K562 (cell line): ENCODE measurements around the gene B3GALT4. TPM values are rescaled to one million over a fixed set of nuclear protein-coding genes. Genes with fewer than 3 reads are reported as not detected.

Experiments used
- CEBPB ChIP-seq: fragments of 450-650 bp; IDR thresholded peaks from 2 replicates; pipeline ENCODE4 v1.6.1; 2016; ENCODE audit warnings: missing genetic modification characterization, missing compliant biosample characterization
- CEBPZ ChIP-seq: fragments of 150-350 bp; IDR thresholded peaks from 2 replicates; pipeline ENCODE4 v1.6.1; 2014; ENCODE audit warnings: low read depth, mild to moderate bottlenecking, low read length, borderline replicate concordance
- GABPB2 ChIP-seq: fragments of 250-450 bp; sonication (Bioruptor Pico); conservative IDR thresholded peaks from 2 replicates; pipeline ENCODE4 v1.5.1; 2021; ENCODE audit warnings: mild to moderate bottlenecking
- HNRNPK ChIP-seq: fragments of 200-400 bp; formaldehyde crosslinking; IDR thresholded peaks from one replicate; pipeline ENCODE4 v1.6.1; 2018; ENCODE audit warnings: mild to moderate bottlenecking, low read depth, low read length; ENCODE audit not compliant: poor library complexity, severe bottlenecking
- KDM1A ChIP-seq, 2 experiments: fragments of 450-650 bp; IDR thresholded peaks; 2 replicates each; pipeline ENCODE4 v1.6.1; 2016; ENCODE audit warnings: mild to moderate bottlenecking in 2 of 2
- KDM5B ChIP-seq: fragments of 200-600 bp; sonication (generic); IDR thresholded peaks from 2 replicates; pipeline ENCODE4 v1.6.1; 2012; ENCODE audit warnings: low read depth, mild to moderate bottlenecking, moderate library complexity, low read length, control low read depth, inconsistent platforms; ENCODE audit not compliant: insufficient replicate concordance
- KHSRP ChIP-seq: fragments of 450-650 bp; IDR thresholded peaks from 2 replicates; pipeline ENCODE4 v1.6.1; 2017
- KLF16 ChIP-seq: IDR thresholded peaks from 2 replicates; pipeline ENCODE4 v1.6.1; 2016; ENCODE audit warnings: antibody characterized with exemption
- NFYB ChIP-seq: IDR thresholded peaks from 2 replicates; pipeline ENCODE4 v1.6.1; 2011; ENCODE audit warnings: mild to moderate bottlenecking, moderate library complexity; ENCODE audit not compliant: insufficient read length; ENCODE audit errors: extremely low read depth
- PHB ChIP-seq: fragments of 250-450 bp; sonication (Bioruptor Pico); IDR thresholded peaks from 2 replicates; pipeline ENCODE4 v1.5.0; 2021
- PRDM10 ChIP-seq: fragments of 450-650 bp; IDR thresholded peaks from 2 replicates; pipeline ENCODE4 v1.6.1; 2018; ENCODE audit not compliant: partially characterized antibody
- TAF1 ChIP-seq: IDR thresholded peaks from 2 replicates; pipeline ENCODE4 v1.6.1; 2011; ENCODE audit warnings: mild to moderate bottlenecking, low read length, moderate library complexity; ENCODE audit not compliant: insufficient read depth, control insufficient read depth, severe bottlenecking; ENCODE audit errors: extremely low read depth
- TOE1 ChIP-seq, 2 experiments: fragments of 450-650 bp in 1 of 2; sonication (generic) in 1 of 2; formaldehyde crosslinking in 1 of 2; IDR thresholded peaks; 2 replicates each; pipeline versions ENCODE4 v1.7.1 to v1.8.0; 2016 to 2022; ENCODE audit warnings: borderline replicate concordance in 2 of 2, mild to moderate bottlenecking in 2 of 2, antibody characterized with exemption in 1 of 2, inconsistent platforms in 1 of 2, low read depth in 1 of 2, missing genetic modification reagents in 1 of 2, moderate library complexity in 1 of 2
- ZBTB17 ChIP-seq: fragments of 450-650 bp; formaldehyde crosslinking; IDR thresholded peaks from 2 replicates; pipeline ENCODE4 v1.4.0; 2020; ENCODE audit warnings: mild to moderate bottlenecking
- ZBTB2 ChIP-seq: fragments of 450-650 bp; IDR thresholded peaks from 2 replicates; pipeline ENCODE4 v1.6.1; 2016; ENCODE audit warnings: antibody characterized with exemption
- ZNF77 ChIP-seq: fragments of 250-450 bp; sonication (Bioruptor Pico); IDR thresholded peaks from 2 replicates; pipeline ENCODE4 v1.5.0; 2020
- polyA plus RNA-seq, 8 experiments: library from polyadenylated mRNA; depleted of rRNA in 4 of 8; stranded (reverse) in 5 of 8; unstranded in 3 of 8; fragments of >200 nt; fragmentation: Nextera tagmentation in 2 of 8; fragmentation: Illumina TruSeq in 1 of 8; extraction: Ambion mirVana in 2 of 8; extraction: Trizol in 1 of 8; gene quantifications; 2 replicates each; pipeline versions ENCODE4 v1.2.1 to v1.2.3, GENCODE V29; 2011 to 2014; ENCODE audit warnings: inconsistent platforms in 1 of 8, missing spikeins in 1 of 8
- total RNA-seq, 7 experiments: library from RNA; depleted of rRNA in 6 of 7; stranded (reverse); fragments of >200 nt in 6 of 7; fragmentation: Illumina TruSeq in 2 of 7; extraction: Trizol in 2 of 7; gene quantifications; 2 replicates each; pipeline versions ENCODE4 v1.2.1 to v1.2.3, GENCODE V29; 2011 to 2021; ENCODE audit warnings: low replicate concordance in 1 of 7

The B3GALT4 gene
- total and polyA plus RNA-seq, 9 of the 15 experiments (the other 6 are each of a cell fraction or from before 2014, with no cell fraction given), result 0.11 to 1.3 (median 0.53) TPM; not detected in 1

GRCh38 chr6:33313709-33314514 lies 37.0 kb downstream of the B3GALT4 start, which contains the start of gene TAPBP (continued):
- TF ChIP-seq HNRNPK (no peak), CEBPB (tag) (no peak), KHSRP (no peak), ZBTB2 (no peak; the same call in 1 of the 2 replicates), TAF1 (peak; percentile 10), GABPB2 (CRISPR knock-in tag) (no peak), TOE1 (IDR thresholded peaks at IDR 0.05; ENCODE audit: borderline replicate concordance) (0 out of 2 replicates have a peak, but pooled peaks have one; percentile 20), TOE1 (CRISPR knock-in tag; IDR thresholded peaks at IDR 0.05; ENCODE audit: borderline replicate concordance, low read depth) (no peak), ZBTB17 (CRISPR knock-in tag) (no peak; the same call in 1 of the 2 replicates), PRDM10 (no peak), PHB (CRISPR knock-in tag) (no peak), CEBPZ (no peak), KDM5B (peak; percentile 68), KDM1A (IDR thresholded peaks at IDR 0.05) (no peak), NFYB (no peak), ZNF77 (no peak), KLF16 (no peak)
